Caki2 (cell line): Measurements from ENCODE around the gene SPATA45. TPM values are rescaled to one million over a fixed set of nuclear protein-coding genes. Genes with fewer than 3 reads are reported as not detected.
"Not testable (repeated sequence)": the region's sequence is repeated elsewhere in the genome, so short reads cannot be mapped to it uniquely, and the experiment has no call there.

Source experiments
- DNase-seq: peaks from one replicate; pipeline ENCODE4 v3.0.0-alpha.2; 2015; ENCODE audit warnings: low read depth
- in situ Hi-C: cut with HindIII; loops from 2 replicates; pipeline ENCODE4 v1.10.0; 2016; ENCODE audit warnings: low sequenced_read_pairs, low pct_unique_long_range_greater_than_20kb, mixed read lengths
- total RNA-seq: library from RNA; depleted of rRNA; stranded (reverse); fragments of >200 nt; shearing (Covaris generic); gene quantifications from 2 replicates; pipeline ENCODE4 v1.2.3, GENCODE V29; 2014; ENCODE audit warnings: low replicate concordance; rRNA removed

SPATA45 gene
- not detected in 2 replicates for total RNA-seq

DNA sequence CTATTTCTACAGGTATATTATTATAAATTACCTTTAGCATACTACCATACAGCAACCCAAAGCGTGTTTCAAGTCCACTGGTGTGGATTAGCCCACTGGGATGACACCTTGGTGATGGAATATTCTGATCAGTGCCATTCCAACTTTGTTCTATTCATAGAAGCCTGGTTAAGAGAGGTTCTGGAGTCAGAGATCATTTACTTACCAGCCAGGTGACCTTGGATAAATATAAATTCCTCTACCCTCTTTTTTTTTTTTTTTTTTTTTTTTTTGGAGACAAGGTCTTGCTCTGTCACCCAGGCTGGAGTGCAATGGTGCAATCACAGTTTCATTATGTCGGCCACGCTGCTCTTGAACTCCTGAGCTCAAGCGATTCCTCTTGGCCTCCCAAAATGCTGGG lies at the start of gene SPATA45:
SPATA45 (minus strand) TSS at position 101 of the 400 bp plus-strand sequence. CDS start 11,500 bp downstream, outside the sequence.
- in situ Hi-C loops: no loop called here
- DNase-seq: no peak

DNA sequence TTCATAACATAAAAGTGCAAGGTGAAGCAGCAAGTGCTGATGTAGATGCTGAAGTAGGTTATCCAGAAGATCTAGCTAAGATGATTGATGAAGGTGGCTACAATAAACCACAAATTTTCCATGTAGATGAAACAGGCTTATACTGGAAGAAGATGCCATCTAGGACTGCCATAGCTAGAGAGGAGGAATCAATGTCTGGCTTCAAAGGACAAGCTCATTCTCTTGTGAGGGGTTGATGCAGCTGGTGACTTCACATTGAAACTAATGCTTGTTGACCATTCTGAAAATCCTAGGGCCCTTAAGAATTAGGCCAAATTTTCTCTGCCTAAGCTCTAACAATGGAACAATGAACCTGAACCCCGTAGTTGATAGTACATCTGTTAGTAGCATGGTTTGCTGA lies 44.7 kb upstream of the SPATA45 start:
- in situ Hi-C loops: no loop called here
- DNase-seq: no peak

DNA sequence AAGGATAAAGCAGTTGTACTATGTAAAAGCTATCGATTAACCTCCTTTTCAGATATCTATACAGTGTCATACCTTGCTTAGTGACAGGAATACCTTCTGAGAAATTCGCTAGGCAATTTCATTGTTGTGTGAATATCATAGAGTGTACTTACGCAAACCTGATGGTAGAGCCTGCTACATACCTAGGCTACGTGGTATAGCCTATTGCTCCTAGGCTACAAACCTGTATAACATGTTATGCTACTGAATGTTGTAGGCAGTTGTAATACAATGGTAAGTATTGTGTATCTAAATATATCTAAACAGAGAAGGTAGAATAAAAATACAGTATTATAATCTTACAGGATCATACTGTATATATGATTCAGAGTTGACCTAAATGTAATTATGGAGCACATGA lies 37.1 kb upstream of the SPATA45 start:
- in situ Hi-C loops: no loop called here
- DNase-seq: no peak

DNA sequence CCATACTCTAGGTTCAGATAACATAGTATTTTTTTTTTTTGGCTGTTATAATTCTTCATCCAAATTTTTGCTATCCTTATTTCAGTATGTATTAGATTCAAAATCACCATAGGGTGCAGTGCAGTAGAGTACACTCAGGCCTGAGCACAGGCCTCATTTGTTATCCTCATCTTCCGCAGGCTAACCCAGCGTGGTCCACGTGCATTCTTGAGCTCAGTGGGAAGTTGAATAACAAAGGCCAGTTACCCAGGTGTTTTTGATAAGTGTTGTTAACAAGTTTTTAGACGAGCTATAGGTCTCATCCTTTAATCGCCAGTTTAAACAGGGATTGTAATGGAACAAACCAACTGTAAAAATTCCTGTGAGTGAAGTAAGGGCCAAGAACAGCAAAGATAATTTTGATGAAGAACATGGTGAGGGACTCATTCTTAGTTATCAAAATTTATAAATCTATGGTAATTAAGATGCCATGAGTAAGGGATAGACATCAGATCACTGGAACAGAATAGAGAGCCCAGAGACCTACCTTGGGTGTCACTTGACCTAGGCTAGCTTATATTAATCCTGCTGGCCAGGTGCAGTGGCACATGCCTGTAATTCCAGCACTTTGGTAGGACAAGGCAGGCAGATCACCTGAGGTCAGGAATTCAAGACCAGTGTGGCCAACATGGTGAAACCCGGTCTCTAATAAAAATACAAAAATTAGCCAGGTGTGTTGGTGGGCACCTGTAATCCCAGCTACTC lies 32.7 kb upstream of the SPATA45 start:
- in situ Hi-C loops: no loop called here
- no peak for DNase-seq

DNA sequence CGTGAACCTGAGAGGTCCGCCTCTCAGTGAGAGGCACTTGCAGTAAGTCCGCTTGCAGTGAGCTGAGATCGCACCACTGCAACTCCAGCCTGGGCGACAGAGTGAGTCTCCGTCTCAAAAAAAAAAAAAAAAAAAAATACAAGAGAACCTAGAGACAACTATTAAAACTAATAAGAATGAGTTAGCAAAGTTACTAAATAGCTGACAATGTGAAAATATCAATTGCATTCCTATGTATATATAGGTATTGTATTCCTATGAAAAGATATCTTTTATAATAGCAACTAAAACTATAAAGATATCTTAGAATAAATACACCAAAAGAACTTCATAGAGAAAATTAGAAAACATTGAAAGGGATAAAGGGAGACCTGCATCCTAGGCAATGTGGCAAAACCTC lies 31.0 kb upstream of the SPATA45 start:
- no peak for DNase-seq
- in situ Hi-C loops: no loop called here

DNA sequence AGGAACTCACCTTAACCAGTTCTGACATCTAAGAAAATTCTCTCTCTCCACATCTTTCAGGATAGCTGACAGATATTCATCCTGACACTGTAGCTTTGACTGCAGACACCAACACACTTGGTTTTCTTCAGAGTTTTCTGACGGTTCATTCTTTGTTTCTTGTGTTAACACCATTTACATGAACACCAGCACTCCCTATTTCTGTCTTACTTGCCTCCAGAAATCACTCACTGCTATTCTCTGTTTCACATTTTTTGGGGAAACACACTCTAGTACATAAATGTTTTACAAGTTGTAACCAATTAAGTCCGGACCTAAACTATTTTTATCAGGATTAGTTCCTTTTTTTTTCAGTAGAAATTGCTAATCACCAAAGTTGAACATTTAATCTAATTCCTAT lies 26.1 kb upstream of the SPATA45 start:
- in situ Hi-C loops: no loop called here
- DNase-seq: no peak

DNA sequence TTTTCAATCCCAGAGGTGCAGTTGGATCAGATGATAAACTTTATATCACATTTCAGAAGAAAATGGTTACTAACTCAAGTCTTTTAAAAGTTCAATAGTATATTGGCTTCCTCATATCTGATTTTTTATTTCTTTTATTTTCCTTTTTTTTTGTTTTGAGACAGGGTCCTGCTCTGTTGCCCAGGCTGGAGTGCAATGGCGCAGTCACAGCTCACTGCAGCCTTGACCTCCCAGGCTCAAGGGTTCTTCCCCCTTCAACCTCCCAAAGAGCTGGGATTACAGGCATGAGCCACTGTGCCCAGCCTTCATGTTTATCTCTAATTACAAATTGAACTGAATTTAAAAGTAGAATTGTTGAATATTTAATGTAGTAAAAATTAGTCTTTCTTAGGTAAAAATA lies 24.5 kb upstream of the SPATA45 start:
- DNase-seq: no peak
- in situ Hi-C loops: no loop called here

DNA sequence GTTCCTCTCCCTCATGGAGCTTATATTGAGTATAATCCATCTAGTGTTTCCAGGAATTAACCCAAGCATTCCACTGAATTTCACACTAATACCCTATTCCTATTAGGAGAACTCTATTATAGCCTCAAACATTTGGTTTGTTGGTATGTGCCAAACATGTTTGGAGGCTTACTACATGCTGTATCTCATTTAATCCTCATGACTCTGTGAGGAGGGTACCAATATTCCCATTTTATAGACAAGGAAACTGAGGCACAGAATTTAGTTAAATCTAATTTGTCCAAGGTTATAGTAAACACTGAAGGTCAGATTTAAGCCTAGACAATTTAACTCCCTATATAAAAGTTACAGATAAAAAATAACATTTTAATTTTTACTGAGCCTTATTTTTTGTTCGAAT lies 19.7 kb upstream of the SPATA45 start:
- DNase-seq: no peak
- in situ Hi-C loops: no loop called here

DNA sequence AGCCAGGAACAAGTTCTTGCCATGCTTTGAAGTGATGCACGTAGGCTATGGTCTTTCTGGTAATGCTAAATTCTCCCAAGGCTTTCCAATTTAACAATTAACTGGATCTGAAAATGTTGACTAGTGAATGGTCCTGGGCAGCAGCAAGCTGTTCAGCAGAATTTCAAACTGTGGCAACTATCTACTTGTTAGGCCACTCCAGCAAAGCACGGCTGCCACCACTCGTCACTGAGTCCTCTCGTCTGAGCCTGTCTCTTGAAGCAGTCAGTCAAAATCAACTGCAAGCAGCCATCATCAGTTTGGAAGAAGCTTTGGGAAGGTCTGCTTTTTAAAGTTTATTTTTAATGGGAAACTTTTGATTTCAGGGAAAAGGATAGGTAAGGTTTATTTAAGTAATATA lies 16.8 kb upstream of the SPATA45 start:
- DNase-seq: no peak
- in situ Hi-C loops: no loop called here

DNA sequence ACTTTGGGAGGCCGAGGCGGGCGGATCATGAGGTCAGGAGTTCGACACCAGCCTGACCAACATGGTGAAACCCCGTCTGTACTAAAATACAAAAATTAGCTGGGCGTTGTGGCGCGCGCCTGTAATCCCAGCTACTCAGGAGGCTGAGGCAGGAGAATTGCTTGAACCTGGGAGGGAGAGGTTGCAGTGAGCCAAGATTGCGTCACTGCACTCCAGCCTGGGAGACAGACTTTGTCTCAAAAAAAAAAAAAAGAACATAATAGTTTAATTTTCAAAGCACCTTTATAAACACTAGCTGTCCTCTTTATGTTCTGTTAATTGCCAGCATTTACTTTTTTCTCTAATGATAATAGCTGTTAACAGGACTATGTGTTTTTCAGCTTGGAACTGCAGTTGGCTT lies 15.9 kb upstream of the SPATA45 start:
- in situ Hi-C loops, DNase-seq: not testable (repeated sequence)

DNA sequence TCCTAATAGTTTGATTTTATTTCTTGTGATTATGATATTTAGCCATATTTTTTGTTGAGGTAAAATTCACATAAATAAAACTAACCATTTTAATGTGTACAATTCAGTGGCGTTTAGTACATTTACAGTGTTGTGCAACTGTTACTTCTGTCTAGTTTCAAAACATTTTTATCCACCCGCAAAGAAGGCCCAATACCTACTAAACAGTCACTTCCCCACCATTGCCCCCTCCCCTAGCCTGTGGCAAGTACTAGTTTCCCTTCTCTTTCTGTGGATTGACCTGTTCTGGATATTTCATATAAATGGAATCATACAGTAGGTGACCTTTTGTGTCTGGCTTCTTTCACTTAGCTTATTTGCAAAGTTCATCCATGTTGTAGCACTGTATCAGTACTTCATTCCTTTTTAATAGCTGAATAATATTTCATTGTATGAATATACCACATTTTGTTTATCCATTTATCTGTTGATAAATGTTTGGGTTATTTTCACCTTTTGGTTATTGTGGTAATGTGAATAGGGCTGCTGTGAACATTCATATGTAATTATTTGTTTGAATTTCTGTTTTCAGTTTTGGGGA lies 14.8 kb upstream of the SPATA45 start:
- no peak for DNase-seq

DNA sequence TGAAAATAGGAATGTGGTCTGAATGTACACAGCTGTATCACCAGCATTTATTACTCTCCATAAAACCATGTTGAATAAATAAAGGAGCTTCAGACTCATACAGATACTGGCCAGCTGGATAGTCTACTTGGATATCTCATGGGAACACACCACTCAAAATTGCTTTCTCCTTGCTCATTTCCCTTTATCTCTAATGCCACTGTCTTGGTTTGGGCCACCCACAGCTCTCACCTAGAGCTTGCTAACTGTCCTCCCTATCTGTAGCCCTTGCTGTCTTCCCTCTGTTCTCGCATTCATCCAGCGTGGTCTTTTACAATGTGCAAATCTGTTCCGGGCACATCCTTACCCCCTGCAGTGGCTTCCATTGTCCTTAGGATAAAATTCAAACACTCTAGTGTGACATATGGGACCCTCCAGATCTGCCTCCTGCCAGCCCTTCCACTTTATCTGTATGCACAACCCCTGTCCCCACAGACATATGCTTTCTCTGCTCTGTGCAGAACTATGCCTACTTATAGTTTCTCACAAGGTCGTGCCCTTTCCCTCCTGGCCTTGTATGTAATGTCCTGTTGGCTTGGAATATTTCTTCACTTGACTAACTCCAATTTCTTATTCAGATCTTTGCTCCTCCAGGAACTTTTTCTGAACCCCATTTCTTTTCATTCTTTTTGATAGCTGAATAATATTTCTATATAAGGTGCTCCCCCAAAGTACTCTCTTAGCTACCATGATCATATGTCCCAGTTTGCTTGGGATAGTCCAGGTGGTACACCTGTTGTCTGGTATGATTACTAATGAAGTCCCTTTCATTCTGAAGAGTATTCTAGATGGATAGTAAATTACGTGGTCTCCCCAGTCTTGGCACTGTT lies 13.5 kb upstream of the SPATA45 start:
- DNase-seq: no peak
- in situ Hi-C loops: no loop called here

More for the DNA sequence above, 14.8 kb upstream of the SPATA45 start:
- in situ Hi-C loops: no loop called here

DNA sequence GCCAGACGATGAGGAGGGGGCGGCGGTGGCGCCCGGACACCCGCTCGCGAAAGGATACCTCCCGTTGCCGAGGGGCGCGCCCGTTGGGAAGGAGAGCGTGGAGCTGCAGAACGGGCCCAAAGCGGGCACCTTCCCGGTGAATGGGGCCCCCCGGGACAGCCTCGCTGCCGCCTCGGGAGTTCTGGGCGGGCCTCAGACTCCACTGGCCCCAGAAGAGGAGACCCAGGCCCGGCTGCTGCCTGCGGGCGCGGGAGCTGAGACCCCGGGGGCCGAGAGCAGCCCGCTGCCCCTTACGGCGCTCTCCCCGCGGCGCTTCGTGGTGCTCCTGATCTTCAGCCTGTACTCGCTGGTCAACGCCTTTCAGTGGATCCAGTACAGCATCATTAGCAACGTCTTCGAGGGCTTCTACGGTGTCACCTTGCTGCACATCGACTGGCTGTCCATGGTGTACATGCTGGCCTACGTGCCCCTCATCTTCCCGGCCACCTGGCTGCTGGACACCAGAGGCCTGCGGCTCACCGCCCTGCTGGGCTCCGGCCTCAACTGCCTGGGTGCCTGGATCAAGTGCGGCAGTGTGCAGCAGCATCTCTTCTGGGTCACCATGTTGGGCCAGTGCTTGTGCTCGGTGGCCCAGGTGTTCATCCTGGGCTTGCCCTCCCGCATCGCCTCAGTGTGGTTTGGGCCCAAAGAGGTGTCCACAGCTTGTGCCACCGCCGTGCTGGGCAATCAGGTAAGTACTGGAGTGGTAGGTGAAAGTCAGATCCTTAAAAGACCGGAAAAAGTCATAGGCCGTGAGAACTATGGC lies 11.2 kb upstream of the SPATA45 start:
- in situ Hi-C loops: no loop called here
- DNase-seq: peak; percentile 55

DNA sequence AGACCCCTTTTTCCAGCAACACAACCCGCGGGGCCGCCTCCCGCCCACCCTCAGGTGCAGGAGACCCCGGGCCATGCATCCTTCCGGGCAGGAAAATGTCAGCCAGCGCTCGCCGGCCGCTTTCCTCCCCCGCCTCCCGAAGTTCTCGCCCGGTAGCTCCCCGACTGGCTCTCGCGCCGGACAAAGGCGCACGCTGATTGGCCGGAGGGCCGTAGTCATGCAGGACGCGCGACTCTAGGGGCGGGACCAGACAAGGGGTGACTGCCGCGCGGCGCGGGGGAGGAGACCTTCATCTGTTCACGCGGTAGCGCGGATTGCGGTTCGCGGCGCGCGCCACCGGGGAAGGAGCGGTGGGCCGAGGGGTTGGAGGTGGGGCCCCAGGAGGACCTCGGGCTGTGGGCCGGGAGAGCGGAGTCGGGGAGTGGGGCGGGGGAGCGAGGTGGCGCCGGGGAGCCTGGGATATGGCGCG lies 10.6 kb upstream of the SPATA45 start, which contains the start of gene FLVCR1:
FLVCR1 (plus strand) TSS at position 284 of the 469 bp plus-strand sequence; CDS start at position 462, 178 bp downstream.
- DNase-seq: peak; percentile 94
- in situ Hi-C loops: no loop called here

DNA sequence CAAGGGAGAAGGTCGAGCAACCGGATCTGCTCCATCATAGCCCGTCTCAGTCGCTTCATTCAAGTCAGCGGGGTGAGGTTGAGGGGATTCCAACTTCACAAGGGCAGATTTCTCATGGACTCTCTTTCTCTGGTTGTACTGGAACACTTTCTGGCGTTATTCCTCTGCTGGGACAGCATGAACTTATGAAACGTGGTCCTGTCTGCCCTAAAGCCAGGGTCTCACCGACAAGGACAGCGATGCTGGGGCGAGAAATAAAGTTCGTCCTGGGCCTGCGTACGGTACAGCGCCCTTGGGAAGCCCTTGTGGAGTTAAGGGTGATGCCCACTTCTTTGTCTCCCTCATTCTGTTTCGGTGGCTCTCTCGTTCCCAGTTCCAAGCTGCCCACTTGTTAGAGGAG lies 9.3 kb upstream of the SPATA45 start:
- in situ Hi-C loops: no loop called here
- DNase-seq: no peak

DNA sequence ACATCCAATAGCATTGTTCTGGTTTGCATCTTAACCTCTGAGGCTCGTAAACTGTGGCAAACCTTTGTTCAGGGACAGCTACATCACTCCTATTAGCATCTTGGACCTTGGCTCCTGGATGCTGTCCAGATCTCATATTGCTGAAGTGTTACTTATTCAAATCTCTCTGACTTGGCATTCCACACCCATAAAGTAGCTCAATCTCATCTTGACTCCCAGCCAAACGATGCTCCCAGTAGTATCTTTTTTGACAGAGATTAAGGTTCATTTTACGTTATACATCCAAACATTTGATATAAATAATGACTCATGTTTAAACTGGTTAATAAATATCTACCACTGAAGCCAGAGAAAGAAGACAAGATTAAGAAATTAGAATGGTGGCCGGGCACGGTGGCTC lies 6.2 kb upstream of the SPATA45 start:
- in situ Hi-C loops: no loop called here
- peak; percentile 83 for DNase-seq

DNA sequence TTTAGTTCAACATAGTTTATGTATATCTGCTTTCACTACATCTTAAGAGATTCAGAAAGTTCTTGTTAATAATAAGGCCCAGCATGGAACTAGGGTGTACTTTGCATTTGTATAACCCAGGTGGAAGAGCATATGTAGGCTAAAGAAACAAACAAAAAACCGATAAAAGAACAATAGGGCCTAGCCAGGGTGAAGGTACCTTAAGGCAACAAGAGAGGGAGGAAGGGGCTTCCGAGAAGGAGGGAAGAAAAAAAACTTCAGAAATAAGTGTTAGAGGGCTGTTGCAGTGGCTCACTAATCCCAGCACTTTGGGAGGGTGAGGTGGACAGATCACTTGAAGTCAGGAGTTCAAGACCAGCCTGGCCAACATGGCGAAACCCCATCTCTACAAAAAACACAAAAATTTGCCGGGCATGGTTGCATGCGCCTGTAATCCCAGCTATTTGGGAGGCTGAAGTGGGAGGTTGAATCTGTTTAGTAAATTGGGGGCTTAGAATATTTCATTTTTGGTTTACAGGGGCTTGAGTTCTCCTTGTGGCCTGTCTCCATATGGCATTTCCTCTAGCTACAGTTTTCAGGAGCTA lies 4.7 kb upstream of the SPATA45 start:
- in situ Hi-C loops: no loop called here
- no peak for DNase-seq

DNA sequence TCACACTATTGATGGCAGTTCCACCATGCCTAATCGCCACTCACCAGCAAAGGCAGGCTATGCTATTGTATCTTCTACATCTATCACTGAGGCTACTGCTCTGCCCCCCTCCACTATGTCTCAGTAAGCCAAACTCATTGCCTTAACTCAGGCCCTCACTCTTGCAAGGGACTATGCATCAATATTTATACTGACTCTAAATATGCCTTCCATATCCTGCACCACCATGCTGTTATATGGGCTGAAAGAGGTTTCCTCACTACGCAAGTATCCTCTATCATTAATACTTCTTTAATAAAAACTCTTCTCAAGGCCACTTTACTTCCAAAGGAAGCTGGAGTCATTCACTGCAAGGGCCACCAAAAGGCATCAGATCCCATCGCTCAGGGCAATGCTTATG lies 2.9 kb downstream of the SPATA45 start:
- in situ Hi-C loops, DNase-seq: not testable (repeated sequence)
